ENCODE measurements around the gene CNGA3.

The CNGA3 gene

DNA sequence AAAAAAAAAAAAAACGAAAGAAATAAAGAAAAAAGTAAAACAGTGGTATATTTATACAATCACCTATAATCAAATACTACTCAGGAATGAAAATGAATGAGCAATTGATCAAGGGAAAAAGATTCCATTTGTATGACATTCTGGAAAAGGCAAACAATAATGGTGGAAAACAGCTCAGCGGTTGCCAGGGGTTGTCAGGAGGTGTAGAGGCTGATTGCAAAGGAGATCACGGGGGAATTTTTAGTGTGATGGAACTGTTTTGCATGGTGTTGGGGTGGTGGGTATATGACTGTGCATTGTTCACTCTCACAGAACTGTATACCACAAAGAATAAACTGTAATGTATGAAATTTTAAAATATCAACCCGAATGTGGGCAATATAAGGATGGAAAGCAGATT, 52.9 kb downstream of the CNGA3 start:
- no peaks in the 10 kb centered on the region for H3K4me1 ChIP-seq (ENCODE audit: insufficient read depth, low read length, poor library complexity, severe bottlenecking)
- H3K9ac ChIP-seq (ENCODE audit: low read depth, low read length, poor library complexity, severe bottlenecking) = no peak overlapping the region
- H3K27me3 ChIP-seq (ENCODE audit: insufficient read depth, low read length, poor library complexity, severe bottlenecking) = no peaks in the 10 kb centered on the region
- no peaks in the 10 kb centered on the region for H3K9me3 ChIP-seq (ENCODE audit: insufficient read depth, low read depth, low read length)
- H3K36me3 ChIP-seq (ENCODE audit: insufficient read depth, low read length) = no peaks in the 10 kb centered on the region
- TF ChIP-seq EZH2phosphoT487 (IDR thresholded peaks at IDR 0.05; ENCODE audit: borderline replicate concordance) = no peak
- TF ChIP-seq, protein P1, sequence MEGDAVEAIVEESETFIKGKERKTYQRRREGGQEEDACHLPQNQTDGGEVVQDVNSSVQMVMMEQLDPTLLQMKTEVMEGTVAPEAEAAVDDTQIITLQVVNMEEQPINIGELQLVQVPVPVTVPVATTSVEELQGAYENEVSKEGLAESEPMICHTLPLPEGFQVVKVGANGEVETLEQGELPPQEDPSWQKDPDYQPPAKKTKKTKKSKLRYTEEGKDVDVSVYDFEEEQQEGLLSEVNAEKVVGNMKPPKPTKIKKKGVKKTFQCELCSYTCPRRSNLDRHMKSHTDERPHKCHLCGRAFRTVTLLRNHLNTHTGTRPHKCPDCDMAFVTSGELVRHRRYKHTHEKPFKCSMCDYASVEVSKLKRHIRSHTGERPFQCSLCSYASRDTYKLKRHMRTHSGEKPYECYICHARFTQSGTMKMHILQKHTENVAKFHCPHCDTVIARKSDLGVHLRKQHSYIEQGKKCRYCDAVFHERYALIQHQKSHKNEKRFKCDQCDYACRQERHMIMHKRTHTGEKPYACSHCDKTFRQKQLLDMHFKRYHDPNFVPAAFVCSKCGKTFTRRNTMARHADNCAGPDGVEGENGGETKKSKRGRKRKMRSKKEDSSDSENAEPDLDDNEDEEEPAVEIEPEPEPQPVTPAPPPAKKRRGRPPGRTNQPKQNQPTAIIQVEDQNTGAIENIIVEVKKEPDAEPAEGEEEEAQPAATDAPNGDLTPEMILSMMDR (conservative IDR thresholded peaks at IDR 0.05; ENCODE audit: low read length) = no peak
- H3K4me3 ChIP-seq (ENCODE audit: low read length, poor library complexity, severe bottlenecking) = no peak overlapping the region
- no peaks in the 10 kb centered on the region for H3K9me2 ChIP-seq (replicated peaks; ENCODE audit: low read depth, low read length)
- H3F3A ChIP-seq (ENCODE audit: low read depth) = no peaks in the 10 kb centered on the region
- no peaks in the 10 kb centered on the region for H4K20me1 ChIP-seq (ENCODE audit: insufficient read depth, low read length, poor library complexity, severe bottlenecking)
- no peak overlapping the region for H2AFZ ChIP-seq (ENCODE audit: low read length)
- no peaks in the 10 kb centered on the region for H3K79me2 ChIP-seq (ENCODE audit: insufficient read depth, low read length)
- H3K4me2 ChIP-seq (ENCODE audit: low read depth, low read length, poor library complexity, severe bottlenecking) = no peak overlapping the region

DNA sequence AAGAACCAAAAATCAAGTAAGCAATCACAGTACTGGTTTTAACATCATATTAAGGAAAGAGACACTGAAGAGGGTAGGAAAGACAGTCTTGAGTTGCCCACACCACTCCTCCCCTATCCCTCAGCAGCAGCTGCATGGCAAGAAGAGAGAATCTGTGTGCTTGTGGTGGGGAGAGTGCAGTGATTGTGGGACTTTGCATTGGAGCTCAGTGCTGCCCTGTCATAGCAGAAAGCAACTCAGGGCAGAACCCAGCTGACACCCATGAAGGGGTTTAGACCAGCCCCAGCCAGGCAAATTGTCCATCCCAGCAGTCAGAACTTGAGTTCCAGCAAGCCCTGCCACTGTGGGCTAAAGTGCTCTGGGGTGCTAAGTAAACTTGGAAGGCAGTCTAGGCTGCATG, 57.6 kb downstream of the CNGA3 start:
- no peaks in the 10 kb centered on the region for H3K4me1 ChIP-seq (ENCODE audit: insufficient read depth, low read length, poor library complexity, severe bottlenecking)
- H3K9ac ChIP-seq (ENCODE audit: low read depth, low read length, poor library complexity, severe bottlenecking) = no peak overlapping the region
- no peaks in the 10 kb centered on the region for H3K79me2 ChIP-seq (ENCODE audit: insufficient read depth, low read length)
- TF ChIP-seq EZH2phosphoT487 (IDR thresholded peaks at IDR 0.05; ENCODE audit: borderline replicate concordance) = no peak
- H3K9me2 ChIP-seq (replicated peaks; ENCODE audit: low read depth, low read length) = no peaks in the 10 kb centered on the region
- no peak overlapping the region for H3K4me2 ChIP-seq (ENCODE audit: low read depth, low read length, poor library complexity, severe bottlenecking)
- no peaks in the 10 kb centered on the region for H4K20me1 ChIP-seq (ENCODE audit: insufficient read depth, low read length, poor library complexity, severe bottlenecking)
- H3K27me3 ChIP-seq (ENCODE audit: insufficient read depth, low read length, poor library complexity, severe bottlenecking) = no peaks in the 10 kb centered on the region
- no peaks in the 10 kb centered on the region for H3F3A ChIP-seq (ENCODE audit: low read depth)
- H3K4me3 ChIP-seq (ENCODE audit: low read length, poor library complexity, severe bottlenecking) = no peak overlapping the region
- H2AFZ ChIP-seq (ENCODE audit: low read length) = no peak overlapping the region
- H3K9me3 ChIP-seq (ENCODE audit: insufficient read depth, low read depth, low read length) = no peaks in the 10 kb centered on the region
- no peaks in the 10 kb centered on the region for H3K36me3 ChIP-seq (ENCODE audit: insufficient read depth, low read length)

DNA sequence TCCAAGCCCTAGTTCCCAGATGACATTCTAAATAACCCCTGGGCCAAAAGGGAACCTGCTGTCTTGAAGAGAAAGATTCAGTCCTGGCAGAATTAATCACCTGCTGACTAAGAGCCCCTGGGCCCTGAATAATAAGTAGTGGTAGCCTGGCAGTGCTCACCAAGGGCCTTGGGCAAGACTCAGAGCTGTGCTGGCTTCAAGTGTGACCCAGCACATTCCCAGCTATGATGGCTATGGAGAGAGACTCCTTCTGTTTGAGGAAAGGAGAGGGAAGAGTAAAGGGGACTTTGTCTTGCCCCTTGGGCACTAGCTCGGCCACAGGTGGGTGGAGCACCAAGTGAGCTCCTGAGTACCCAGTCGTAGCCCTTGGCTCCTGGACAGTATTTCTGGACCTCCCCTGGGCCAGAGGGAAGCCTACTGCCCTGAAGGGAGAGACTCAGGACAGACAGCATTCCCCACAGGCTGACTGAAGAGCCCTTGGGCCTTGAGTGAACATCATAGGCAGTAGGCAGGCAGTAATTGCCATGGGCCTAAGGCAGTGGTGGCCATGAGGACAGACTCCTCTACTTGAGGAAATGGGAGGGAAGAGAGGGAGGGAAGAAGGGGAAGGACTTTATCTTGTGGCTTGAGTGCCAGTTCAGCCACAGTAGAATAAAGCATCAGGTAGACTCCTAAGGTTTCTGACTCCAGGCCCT, 58.4 kb downstream of the CNGA3 start:
- Histone ChIP-seq H3K79me2 (ENCODE audit: insufficient read depth, low read length) (no peaks in the 10 kb centered on the region), H3K4me1 (ENCODE audit: insufficient read depth, low read length, poor library complexity, severe bottlenecking) (no peaks in the 10 kb centered on the region), H3K4me2 (ENCODE audit: low read depth, low read length, poor library complexity, severe bottlenecking) (no peak overlapping the region), H3K4me3 (ENCODE audit: low read length, poor library complexity, severe bottlenecking) (no peak overlapping the region), H3F3A (ENCODE audit: low read depth) (no peaks in the 10 kb centered on the region), H3K9me2 (replicated peaks; ENCODE audit: low read depth, low read length) (no peaks in the 10 kb centered on the region), H2AFZ (ENCODE audit: low read length) (no peak overlapping the region), H3K36me3 (ENCODE audit: insufficient read depth, low read length) (no peaks in the 10 kb centered on the region), H3K9me3 (ENCODE audit: insufficient read depth, low read depth, low read length) (no peaks in the 10 kb centered on the region), H4K20me1 (ENCODE audit: insufficient read depth, low read length, poor library complexity, severe bottlenecking) (no peaks in the 10 kb centered on the region), H3K9ac (ENCODE audit: low read depth, low read length, poor library complexity, severe bottlenecking) (no peak overlapping the region), H3K27me3 (ENCODE audit: insufficient read depth, low read length, poor library complexity, severe bottlenecking) (no peaks in the 10 kb centered on the region)
- no peak for TF ChIP-seq EZH2phosphoT487 (IDR thresholded peaks at IDR 0.05; ENCODE audit: borderline replicate concordance)
- TF ChIP-seq, protein P1 (conservative IDR thresholded peaks at IDR 0.05; ENCODE audit: low read length) = no peak

DNA sequence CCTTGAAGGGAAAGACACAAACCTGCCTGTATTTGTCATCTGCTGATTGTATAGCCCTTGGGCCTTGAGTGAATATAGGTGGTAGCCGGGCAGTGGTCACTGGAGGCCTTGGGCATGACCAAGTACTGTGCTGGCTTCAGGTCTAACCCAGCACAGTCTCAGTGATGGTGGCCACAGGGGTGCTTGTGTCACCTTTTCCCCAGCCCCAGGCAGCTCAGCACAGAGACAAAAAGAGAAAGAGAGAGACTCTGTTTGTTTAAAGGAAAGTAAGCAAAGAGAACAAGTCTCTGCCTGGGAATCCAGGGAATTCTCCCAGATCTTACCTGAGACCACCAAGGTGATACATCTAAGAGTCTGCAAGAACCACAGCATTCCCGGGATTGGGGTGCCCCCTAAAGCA, 59.0 kb downstream of the CNGA3 start:
- no peak overlapping the region for H2AFZ ChIP-seq (ENCODE audit: low read length)
- no peaks in the 10 kb centered on the region for H3K9me2 ChIP-seq (replicated peaks; ENCODE audit: low read depth, low read length)
- H3K4me2 ChIP-seq (ENCODE audit: low read depth, low read length, poor library complexity, severe bottlenecking) = no peak overlapping the region
- no peaks in the 10 kb centered on the region for H4K20me1 ChIP-seq (ENCODE audit: insufficient read depth, low read length, poor library complexity, severe bottlenecking)
- no peaks in the 10 kb centered on the region for H3K4me1 ChIP-seq (ENCODE audit: insufficient read depth, low read length, poor library complexity, severe bottlenecking)
- no peaks in the 10 kb centered on the region for H3K79me2 ChIP-seq (ENCODE audit: insufficient read depth, low read length)
- H3F3A ChIP-seq (ENCODE audit: low read depth) = no peaks in the 10 kb centered on the region
- no peaks in the 10 kb centered on the region for H3K9me3 ChIP-seq (ENCODE audit: insufficient read depth, low read depth, low read length)
- H3K36me3 ChIP-seq (ENCODE audit: insufficient read depth, low read length) = no peaks in the 10 kb centered on the region
- H3K4me3 ChIP-seq (ENCODE audit: low read length, poor library complexity, severe bottlenecking) = no peak overlapping the region
- H3K27me3 ChIP-seq (ENCODE audit: insufficient read depth, low read length, poor library complexity, severe bottlenecking) = no peaks in the 10 kb centered on the region
- no peak overlapping the region for H3K9ac ChIP-seq (ENCODE audit: low read depth, low read length, poor library complexity, severe bottlenecking)
- TF ChIP-seq, protein P1 (conservative IDR thresholded peaks at IDR 0.05; ENCODE audit: low read length) = no peak
- no peak for TF ChIP-seq EZH2phosphoT487 (IDR thresholded peaks at IDR 0.05; ENCODE audit: borderline replicate concordance)
